Duodenal mucosa (tissue), 2 donors: ENCODE data around the gene AQP9.

Source experiments
- H3K27ac ChIP-seq: one replicate; pipeline ENCODE4 v1.7.0; 2013; ENCODE audit warnings: low read depth, low read length
- H3K27me3 ChIP-seq, 2 donors: one replicate each; pipeline ENCODE4 v1.7.0; 2013; ENCODE audit warnings: low read length in 2 of 2, control low read depth in 1 of 2; ENCODE audit not compliant: insufficient read depth in 2 of 2, control insufficient read depth in 1 of 2
- H3K36me3 ChIP-seq, 2 donors: one replicate each; pipeline ENCODE4 v1.7.0; 2013; ENCODE audit warnings: low read length in 2 of 2, control low read depth in 1 of 2; ENCODE audit not compliant: insufficient read depth in 2 of 2, control insufficient read depth in 1 of 2
- H3K4me1 ChIP-seq, 2 donors: one replicate each; pipeline ENCODE4 v1.7.0; 2013; ENCODE audit warnings: low read length in 2 of 2, control low read depth in 1 of 2; ENCODE audit not compliant: insufficient read depth in 2 of 2, control insufficient read depth in 1 of 2
- H3K4me3 ChIP-seq, 2 donors: one replicate each; pipeline ENCODE4 v1.7.0; 2013; ENCODE audit warnings: low read length in 2 of 2, low read depth in 1 of 2
- H3K9ac ChIP-seq, 2 donors: one replicate each; pipeline ENCODE4 v1.7.0; 2013; ENCODE audit warnings: low read length in 2 of 2, low read depth in 1 of 2
- H3K9me3 ChIP-seq, 2 donors: one replicate each; pipeline ENCODE4 v1.7.0; 2013; ENCODE audit warnings: low read length in 2 of 2, control low read depth in 1 of 2; ENCODE audit not compliant: control insufficient read depth in 1 of 2

The AQP9 gene

DNA sequence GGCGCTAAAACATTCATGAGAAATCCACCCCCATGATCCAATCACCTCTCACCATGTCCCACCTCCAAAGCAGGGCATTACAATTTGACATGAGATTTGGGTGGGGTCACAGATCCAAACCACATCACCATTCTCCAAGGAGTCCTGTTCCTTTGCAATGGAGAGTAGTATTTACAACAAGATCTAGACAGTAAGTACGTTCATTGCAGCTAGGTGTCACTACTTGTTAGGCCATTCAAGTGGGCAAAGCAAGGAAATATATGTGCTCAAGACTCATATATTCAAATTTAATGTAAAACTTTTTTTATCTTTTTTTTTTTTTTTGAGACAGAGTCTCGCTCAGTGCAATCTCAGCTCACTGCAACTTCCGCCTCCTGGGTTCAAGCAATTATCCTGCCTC is 79.3 kb downstream of the AQP9 start:
- H3K27me3 ChIP-seq = no peaks in the 10 kb centered on the region
- no peaks in the 10 kb centered on the region for H3K9me3 ChIP-seq
- no peaks in the 10 kb centered on the region for H3K4me1 ChIP-seq
- H3K27ac ChIP-seq = no peak overlapping the region
- no peak overlapping the region for H3K4me3 ChIP-seq
- no peaks in the 10 kb centered on the region for H3K36me3 ChIP-seq
- H3K9ac ChIP-seq = no peak overlapping the region

DNA sequence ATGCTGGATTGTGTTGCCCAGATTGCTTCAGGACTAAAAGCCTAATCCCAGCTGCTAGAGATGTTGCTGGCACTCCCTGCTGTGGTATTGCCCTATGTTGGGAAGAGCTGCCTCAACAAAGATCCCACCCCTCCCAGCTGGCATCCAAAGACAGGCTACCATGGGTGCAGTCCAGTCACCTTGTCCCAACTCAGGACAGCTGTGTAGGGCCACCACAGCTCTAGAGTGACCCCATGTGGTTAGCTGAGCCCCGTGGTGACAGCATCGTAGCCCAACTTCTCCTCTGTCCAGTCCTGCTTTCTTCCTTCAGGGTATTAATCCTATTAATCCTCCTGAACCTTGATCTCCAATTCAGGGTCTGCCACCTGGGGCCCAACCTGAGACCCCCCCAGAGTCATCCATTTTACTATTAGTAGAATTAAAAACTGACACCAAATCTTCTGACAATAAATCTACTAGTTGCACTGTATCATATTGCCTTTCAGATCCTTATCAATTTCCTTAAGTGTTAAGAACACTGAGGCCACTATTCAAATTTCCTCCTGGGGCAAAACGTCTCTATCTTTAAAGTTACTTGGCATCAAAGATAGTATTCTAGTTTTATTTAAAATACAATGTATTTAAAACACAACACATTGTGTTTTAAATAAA is 83.5 kb downstream of the AQP9 start:
- Histone ChIP-seq H3K27ac (no peak overlapping the region), H3K4me1 (no peaks in the 10 kb centered on the region), H3K4me3 (no peak overlapping the region), H3K9ac (no peak overlapping the region), H3K36me3 (no peaks in the 10 kb centered on the region), H3K9me3 (no peaks in the 10 kb centered on the region), H3K27me3 (no peaks in the 10 kb centered on the region)

DNA sequence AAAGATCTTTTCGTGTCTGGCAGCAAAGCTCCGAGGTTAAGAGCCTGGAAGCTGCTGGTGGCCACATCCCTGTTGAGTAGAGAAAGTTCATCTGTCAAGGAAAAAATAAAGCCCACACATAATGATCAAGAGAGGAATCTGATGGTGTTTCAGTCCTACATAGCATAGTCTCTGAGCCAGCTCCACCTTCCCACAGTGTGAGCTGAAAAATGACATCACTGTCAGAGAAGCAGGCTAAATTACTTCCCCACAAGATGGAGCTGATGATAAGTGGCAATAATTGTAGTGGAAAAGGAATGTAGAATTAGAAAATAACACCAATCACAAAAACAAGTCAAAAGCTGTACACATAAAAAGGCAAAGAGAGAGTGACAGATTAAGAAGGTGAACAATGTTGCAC is 84.5 kb downstream of the AQP9 start:
- Histone ChIP-seq H3K4me1 (no peaks in the 10 kb centered on the region), H3K4me3 (no peak overlapping the region), H3K9me3 (no peaks in the 10 kb centered on the region), H3K9ac (no peak overlapping the region), H3K36me3 (no peaks in the 10 kb centered on the region), H3K27me3 (no peaks in the 10 kb centered on the region), H3K27ac (no peak overlapping the region)

DNA sequence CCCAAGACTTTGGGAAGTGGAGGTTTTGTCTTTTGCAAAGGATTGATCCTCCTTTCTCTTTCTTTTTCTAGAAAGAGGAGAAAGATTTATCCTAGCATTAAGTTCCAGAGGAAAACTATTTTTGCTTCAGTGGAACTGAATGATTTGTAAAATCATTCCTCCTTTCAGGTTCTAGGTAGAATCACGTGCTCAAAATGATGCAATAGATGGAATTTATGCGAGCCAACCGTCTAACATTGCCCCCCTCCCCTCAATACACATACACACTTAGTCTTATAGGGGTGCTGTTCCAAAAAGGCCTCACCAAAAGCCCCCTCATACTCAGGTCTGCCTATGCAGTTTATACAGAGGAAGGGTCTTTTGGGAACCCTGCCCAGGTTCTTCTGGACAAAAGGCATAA is 85.3 kb downstream of the AQP9 start:
- Histone ChIP-seq H3K36me3 (no peaks in the 10 kb centered on the region), H3K4me3 (no peak overlapping the region), H3K4me1 (peaks cover 0 to 1% of the 10 kb centered on the region in 2 donors), H3K9ac (no peak overlapping the region), H3K9me3 (no peaks in the 10 kb centered on the region), H3K27ac (no peak overlapping the region), H3K27me3 (no peaks in the 10 kb centered on the region)

DNA sequence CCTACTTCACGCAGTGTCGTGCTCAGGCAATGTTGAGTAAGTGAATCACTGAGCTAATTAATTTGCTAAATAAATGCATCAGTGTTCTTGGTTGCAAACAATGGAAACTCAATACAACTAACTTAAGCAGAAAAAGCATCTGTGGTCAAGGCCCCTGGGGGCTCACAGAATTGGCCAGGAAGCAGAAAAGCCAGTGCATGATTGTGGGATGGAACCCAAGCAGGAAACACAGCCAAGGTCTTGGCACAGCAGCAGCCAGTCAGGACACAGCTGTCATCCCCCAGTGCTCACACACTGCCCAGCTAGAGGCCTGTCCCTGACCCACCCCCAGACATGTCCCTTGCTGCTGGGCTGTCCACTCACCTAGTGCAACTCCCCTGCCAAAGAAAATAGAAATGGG is 85.9 kb downstream of the AQP9 start:
- Histone ChIP-seq H3K27me3 (no peaks in the 10 kb centered on the region), H3K9ac (no peak overlapping the region), H3K36me3 (no peaks in the 10 kb centered on the region), H3K27ac (no peak overlapping the region), H3K4me1 (peaks cover 0 to 8% of the 10 kb centered on the region in 2 donors), H3K4me3 (no peak overlapping the region), H3K9me3 (no peaks in the 10 kb centered on the region)

DNA sequence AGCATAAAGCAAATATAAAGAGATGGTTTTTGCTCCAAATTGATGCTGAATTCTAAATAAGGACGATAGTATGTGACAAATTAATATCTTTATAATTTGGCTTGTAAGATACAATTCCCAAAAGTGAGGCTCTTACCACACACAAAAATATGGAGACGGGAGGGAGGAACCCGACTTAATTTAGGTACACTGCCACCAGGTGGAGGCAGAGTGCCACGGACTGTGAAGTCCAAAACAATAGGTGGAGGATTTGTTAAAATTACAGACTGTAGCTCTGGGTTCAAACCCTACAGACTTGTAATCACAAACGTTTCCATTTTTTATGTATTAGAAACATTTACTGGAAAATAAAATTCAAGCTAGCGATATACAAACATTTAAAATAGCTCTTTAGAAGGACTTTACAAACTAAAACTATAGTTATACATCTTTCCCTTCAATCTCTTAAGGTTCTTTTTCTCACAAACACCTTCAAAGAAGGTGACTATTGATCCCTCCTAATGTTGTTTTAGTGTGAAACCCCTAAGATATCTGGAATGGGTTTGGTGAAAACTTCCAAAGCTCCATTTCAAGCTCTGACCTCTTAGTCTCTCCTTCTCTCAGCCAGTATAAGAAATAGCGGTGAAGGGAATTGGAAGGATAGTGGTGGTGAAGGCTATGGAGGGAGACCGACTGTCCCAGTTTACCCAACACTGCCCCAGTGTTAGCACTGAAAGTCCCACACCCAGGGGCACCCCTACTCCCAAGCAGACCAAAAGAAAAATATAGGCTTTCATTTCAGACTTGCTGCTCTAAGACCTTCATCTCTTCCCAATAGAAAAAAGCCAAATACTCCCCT is 89.7 kb downstream of the AQP9 start:
- Histone ChIP-seq H3K36me3 (no peaks in the 10 kb centered on the region), H3K27ac (no peak overlapping the region), H3K4me1 (peaks cover 0 to 8% of the 10 kb centered on the region in 2 donors), H3K4me3 (no peak overlapping the region), H3K9ac (no peak overlapping the region), H3K27me3 (no peaks in the 10 kb centered on the region), H3K9me3 (no peaks in the 10 kb centered on the region)

DNA sequence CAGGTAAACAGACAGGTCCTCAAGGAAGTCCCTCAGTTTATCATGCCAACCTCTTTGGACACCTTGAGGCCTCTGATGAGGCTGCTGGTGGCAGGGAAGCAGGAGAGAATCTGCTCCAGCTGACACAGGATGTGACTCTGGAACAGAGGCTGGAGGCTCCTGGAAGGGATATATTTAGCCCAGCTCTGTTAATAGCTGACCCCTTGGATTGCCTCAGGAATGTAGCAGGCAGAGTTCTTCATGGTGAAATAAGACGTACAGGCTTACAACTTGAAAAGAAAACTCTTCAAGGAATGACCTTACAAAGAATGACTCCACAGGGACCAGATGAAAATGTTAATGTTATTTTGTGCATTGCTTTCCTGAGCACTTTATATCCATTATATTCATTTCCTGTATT is 90.5 kb downstream of the AQP9 start:
- Histone ChIP-seq H3K9ac (no peak overlapping the region), H3K27me3 (no peaks in the 10 kb centered on the region), H3K27ac (no peak overlapping the region), H3K9me3 (no peaks in the 10 kb centered on the region), H3K36me3 (no peaks in the 10 kb centered on the region), H3K4me1 (peaks cover 0 to 8% of the 10 kb centered on the region in 2 donors), H3K4me3 (no peak overlapping the region)

DNA sequence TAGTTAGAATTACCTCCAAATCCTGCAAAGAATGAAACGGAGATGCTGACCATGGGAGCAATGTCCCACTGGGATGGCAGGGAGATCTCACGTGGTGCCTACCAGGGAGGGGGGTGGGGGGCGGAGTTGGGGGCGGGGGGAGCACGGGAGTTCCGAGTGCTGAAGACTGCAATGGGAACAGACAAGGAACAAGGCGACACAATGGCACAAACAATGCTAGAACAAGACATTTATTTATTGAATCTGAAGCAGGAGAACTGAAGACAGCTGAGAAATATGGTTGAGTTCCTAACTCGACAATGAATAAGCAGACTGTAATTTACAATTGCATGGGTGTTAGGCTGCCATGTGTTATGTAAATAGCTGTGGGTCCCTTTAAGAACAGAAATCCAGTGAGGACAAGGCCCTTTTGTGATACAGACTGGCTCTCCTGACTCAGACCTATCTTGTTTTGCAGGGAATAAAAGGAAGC is 91.2 kb downstream of the AQP9 start:
- Histone ChIP-seq H3K9me3 (no peaks in the 10 kb centered on the region), H3K36me3 (no peaks in the 10 kb centered on the region), H3K27ac (no peak overlapping the region), H3K27me3 (no peaks in the 10 kb centered on the region), H3K4me3 (no peak overlapping the region), H3K4me1 (peaks cover 0 to 8% of the 10 kb centered on the region in 2 donors), H3K9ac (no peak overlapping the region)

DNA sequence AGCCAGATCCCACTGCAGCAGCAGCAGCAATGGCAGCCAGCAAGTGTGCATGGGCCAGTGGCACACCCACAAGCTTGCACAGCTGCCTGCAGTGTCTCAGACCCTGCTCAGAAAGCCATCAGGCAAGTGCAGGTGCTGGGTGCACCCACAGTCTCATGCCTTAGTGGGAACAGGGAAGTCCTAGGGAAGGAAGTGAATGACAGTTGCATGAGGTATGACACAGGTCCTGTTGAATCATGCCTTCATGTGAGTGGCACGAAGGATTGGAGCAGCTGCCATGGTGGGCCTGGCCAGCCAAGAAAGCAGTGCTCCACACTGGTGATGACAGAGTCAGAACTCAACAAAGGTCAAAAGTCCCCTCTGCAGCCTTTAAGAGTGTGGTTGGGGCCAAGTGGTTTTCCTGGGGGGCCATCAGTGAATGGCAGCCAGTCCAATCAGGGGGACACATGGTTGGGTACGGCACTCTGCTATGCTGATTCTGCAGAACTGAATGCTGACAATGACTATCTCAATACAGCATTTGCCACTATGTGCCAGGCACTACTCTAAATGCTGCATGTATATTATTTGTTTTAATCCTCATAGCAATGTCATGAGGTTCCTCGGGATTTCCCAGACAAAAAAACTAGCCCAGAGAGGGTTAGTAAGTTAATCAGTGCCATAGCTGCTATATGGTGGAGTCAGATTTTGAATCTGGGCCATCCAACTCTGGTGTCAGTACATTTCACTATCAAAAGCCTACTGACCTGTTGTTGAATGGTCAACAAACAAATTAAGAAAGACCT is 94.3 kb downstream of the AQP9 start:
- H3K36me3 ChIP-seq = no peaks in the 10 kb centered on the region
- H3K4me3 ChIP-seq = no peak overlapping the region
- H3K27ac ChIP-seq = no peak overlapping the region
- peaks cover 0 to 8% of the 10 kb centered on the region in 2 donors for H3K4me1 ChIP-seq
- H3K27me3 ChIP-seq = no peaks in the 10 kb centered on the region
- H3K9ac ChIP-seq = no peak overlapping the region
- no peaks in the 10 kb centered on the region for H3K9me3 ChIP-seq

DNA sequence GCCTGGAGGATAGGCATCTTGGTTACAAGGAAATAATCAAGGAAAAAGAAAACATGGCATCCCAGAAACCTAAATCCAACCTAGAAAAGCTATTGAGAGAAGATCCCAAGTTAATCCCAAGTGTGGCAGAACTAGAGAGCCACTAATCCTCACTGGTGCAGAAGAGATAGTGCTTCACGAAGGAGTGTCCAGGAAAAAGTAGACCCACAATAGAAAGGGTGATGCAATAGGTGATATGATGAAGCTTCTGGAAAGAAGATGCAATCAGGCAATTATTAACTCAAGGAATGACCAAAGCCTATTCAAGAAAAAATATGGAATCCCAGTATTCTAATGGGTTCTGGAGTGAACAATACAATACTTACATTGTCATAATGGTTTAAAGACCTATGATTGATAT is 95.2 kb downstream of the AQP9 start:
- Histone ChIP-seq H3K9me3 (no peaks in the 10 kb centered on the region), H3K36me3 (no peaks in the 10 kb centered on the region), H3K27me3 (no peaks in the 10 kb centered on the region), H3K4me3 (no peak overlapping the region), H3K27ac (no peak overlapping the region), H3K9ac (no peak overlapping the region), H3K4me1 (peaks cover 0 to 8% of the 10 kb centered on the region in 2 donors)
